TTC549 (cell line): ENCODE measurements around the gene ZWILCH.

ENCODE experiments used
- FAIRE-seq: peaks from 2 replicates; lab custom pipeline; 2012; peaks lifted over from hg19 to GRCh38; lab: Jason Lieb, UNC

ZWILCH gene

GRCh38 chr15:66555685-66556084 lies 50.6 kb downstream of the ZWILCH start:
- FAIRE-seq, result no peak

- no peak for FAIRE-seq
These were observed 53.1 kb downstream of the ZWILCH start for GRCh38 chr15:66558271-66558670.

GRCh38 chr15:66560856-66561525 lies 55.9 kb downstream of the ZWILCH start:
- FAIRE-seq, result no peak

DNA sequence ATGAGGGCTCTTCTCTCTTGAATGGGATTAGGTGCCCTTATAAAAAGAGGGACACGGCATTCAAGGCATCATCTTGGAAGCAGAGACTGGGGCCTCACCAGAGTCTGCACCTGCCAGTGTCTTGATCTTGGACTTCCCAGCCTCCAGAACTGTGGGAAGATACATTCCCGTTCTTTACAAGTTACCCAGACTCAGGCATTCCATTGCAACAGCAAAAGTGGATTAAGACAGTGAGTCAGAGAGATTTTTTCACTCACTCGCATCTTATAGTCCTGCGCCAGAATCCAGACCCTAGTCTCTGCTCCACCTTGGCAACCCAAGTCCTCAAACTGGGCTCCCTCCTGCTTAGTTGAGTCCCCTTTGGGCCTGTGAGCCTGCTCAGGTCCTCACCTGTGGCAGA lies 58.0 kb downstream of the ZWILCH start:
- no peak for FAIRE-seq

- no peak for FAIRE-seq
These were observed 58.5 kb downstream of the ZWILCH start for GRCh38 chr15:66563566-66564110.

- FAIRE-seq, result no peak
These were observed 59.3 kb downstream of the ZWILCH start for GRCh38 chr15:66564136-66565041.

DNA sequence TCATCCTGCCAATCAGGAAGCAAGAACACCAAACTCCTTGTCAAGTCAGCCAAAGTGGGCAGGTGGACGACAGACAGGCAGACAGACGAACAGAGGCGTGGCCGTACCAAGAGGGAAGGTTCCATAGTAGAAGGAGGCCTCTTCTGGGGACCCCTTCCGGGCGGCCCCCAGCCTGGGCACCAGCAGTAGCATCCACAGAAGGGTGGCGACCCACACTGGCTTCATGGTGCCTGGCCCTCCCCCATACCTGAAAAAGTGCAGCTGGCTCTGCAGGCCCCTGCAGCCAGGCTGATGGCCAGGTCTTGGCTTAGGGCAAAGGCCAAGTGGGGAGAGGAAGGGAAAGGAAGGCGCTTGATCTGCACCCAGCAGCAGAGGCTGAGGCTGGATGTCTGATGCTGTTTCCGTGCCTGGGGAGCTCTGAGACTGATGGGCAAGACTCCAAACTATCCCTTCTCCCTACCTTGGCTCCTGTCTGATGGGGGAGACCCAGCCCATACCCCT lies 60.1 kb downstream of the ZWILCH start:
- FAIRE-seq, result no peak

- no peak for FAIRE-seq
These were observed 60.6 kb downstream of the ZWILCH start, which contains the start of gene LCTL for GRCh38 chr15:66565741-66566144. Gene LCTL (minus strand): TSS chr15:66565998. CDS start chr15:66565365, 633 bp downstream.

DNA sequence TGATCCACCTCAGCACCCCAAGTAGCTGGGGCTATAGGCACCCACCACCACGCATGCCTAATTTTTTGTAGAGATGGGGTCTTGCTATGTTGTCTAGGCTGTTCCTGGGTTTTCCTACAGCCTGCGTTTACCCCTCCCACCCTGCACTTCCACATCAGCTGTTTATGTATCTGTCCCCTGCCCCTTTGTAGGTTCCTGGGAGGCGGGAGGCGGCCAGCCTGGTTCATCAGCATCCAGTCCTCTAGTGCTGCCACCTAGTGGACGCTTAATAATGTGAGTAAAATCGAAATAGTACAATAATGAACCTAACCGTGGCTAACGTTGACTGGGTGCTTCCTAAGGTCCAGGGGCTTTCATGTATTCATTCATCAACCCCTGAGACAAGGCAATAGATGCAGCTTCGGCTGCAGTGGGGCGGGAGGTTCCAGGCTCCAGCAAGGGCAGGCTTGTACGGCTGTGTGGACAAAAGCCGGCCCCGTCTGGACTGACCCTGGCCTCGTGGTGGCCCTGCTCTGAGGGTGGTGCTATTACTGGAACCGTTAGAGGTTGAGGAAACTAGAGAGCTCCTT lies 61.9 kb downstream of the ZWILCH start:
- peak; percentile 15 for FAIRE-seq

GRCh38 chr15:66567897-66568296 lies 62.8 kb downstream of the ZWILCH start:
- no peak for FAIRE-seq

- no peak for FAIRE-seq
These were observed 64.5 kb downstream of the ZWILCH start for GRCh38 chr15:66569461-66570137.

DNA sequence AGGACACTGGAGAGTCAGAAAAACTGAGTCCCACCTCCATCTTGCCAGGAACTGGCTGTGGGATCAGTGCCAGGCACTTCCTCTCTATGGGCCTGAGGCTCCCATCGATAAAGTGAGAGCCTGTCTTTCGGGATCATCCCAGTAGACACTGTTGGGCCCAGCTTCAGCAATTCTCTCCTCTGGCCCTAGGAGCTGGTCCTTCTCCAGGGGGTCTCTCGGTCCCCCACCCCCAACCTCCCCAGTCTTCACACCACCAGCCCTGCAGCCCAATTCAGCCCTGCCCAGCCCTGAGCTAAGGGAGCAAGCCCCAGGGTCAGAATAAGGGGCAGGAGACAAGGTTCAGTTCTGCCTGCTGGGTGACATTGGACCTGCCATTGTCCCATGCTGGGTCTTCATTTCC lies 65.2 kb downstream of the ZWILCH start:
- FAIRE-seq, result no peak

- no peak for FAIRE-seq
These were observed 65.8 kb downstream of the ZWILCH start for GRCh38 chr15:66570842-66571478.

DNA sequence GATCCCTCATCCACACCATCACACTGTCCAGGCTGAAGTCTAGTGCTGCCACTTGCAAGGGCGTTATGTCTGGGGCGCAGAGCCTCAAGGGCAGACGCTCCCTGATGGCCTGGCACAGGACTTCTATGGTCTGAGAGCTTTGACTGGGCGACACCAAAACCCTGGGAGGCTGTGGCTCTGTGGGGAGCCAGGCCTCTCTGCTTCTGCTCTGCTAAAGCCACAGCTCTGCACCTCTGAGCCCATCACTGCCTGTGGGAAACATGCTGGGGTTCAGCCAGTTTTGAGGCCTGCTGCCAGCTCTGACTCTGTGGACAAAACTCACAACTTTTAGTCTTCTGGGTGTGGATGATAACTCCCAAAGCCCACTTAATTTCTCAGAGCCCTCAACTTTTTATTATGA lies 67.0 kb downstream of the ZWILCH start:
- FAIRE-seq, result no peak

GRCh38 chr15:66573348-66573718 lies 68.2 kb downstream of the ZWILCH start:
- FAIRE-seq, result no peak

DNA sequence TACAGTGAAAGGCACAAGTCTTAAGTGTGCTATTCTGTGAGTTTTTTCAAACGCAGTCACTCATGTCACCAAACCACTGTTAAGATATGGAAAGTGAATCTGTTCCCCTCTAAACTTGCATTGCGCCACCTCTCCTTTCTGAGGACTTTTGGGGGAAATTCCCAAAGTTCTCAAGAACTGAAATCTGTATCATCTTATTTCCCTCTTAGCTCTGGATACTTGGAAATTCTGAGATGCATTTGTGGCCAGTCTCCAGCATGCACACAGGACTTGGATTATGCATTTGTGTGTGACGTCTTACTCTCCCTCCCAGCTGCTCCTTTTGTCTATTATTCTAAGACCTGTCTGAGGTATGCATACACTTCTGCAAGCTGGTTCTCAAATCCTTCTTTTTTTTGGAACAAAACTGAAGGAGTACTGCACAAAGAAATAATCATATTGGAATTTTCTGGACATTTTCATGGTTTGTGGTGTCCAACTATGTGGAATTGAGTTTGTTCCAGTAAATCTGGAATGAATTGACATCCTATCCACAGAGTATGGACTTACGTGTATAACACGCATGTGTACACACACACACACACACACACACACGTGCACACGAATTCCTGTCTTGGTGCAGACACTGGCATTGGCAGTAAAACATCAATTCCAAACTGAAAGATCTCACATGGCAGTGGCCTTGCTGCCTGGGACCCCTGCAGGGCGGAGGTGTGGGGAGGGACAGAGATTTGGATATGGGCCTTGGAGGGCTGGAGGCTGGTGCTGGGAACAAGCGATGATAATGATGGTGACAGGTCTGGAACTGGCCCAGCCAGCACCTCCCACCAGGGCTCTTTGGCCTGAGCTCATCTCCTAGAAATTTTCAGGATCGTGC lies 68.8 kb downstream of the ZWILCH start:
- FAIRE-seq, result no peak

DNA sequence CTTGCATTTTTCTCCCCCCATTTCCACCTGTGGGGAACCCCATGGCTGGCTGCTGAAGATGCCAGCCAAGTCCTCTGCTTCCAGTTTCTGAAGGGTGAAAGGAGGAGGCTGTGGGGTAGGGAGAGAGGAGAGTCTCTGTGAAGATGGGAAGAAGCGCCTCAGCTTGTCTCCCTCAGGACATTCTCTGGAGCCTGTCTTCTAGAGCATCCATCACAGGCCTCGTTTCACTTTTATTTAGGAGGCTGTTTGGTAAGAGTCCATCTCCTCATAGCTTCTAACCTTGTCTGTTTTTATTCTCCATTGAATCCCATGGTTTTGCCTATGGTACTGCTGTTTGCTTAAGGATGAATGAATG lies 69.4 kb downstream of the ZWILCH start:
- FAIRE-seq, result no peak

GRCh38 chr15:66578286-66578875 lies 73.3 kb downstream of the ZWILCH start:
- FAIRE-seq, result no peak

DNA sequence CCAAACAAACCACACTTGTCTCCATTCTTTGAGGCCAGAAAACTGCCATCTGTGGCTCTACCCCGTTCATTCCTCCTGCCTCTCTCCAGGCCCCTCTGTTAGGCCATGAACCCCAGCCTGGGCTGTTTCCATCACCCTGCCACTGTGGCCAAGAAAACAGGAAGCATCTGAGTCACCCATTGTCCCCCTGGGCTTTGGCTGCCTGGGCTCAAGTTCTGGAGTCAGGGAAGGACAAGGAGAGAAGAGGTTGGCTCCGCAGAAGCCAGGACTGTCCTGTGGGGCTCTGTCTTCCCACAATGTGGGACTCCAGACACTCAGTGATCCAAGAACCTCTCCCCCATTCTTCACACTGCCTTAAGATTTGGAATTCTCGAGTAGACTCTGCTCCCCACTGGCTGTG lies 75.5 kb downstream of the ZWILCH start:
- FAIRE-seq, result no peak

DNA sequence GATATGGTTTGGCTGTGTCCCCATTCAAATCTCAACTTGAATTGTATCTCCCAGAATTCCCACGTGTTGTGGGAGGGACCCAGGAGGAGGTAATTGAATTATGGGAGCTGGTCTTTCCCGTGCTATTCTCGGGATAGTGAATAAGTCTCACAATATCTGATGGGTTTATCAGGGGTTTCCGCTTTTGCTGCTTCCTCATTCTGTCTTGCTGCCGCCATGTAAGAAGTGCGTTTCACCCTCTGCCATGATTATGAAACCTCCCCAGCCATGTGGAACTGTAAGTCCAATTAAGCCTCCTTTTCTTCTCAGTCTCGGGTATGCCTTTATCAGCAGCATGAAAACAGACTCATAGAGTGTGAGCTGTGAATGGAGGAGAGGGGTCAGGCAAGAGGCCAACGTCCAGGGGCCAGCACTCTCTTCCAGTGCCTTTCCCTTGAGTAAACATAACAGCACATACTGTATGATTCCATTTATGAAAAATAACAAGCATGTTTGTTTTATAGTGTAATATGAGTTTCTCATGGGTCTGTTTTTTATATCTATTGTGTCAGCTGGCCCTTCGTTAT lies 76.9 kb downstream of the ZWILCH start:
- FAIRE-seq, result no peak
